GM13977 (cell line): Measurements from ENCODE around the gene SPON1.

Experiments used
- DNase-seq: peaks from one replicate; pipeline ENCODE4 v3.0.0; 2012; ENCODE audit warnings: low spot score
- CTCF ChIP-seq: IDR thresholded peaks from 2 replicates; pipeline ENCODE4 v1.5.1; 2012; ENCODE audit warnings: mild to moderate bottlenecking, control low read depth; ENCODE audit not compliant: insufficient read depth; ENCODE audit errors: extremely low read depth, missing control alignments
- in situ Hi-C: fragments of 300-500 bp; cut with MboI; formaldehyde crosslinking; loops from one replicate; pipeline ENCODE4 v1.12.0; 2022; ENCODE audit warnings: low sequenced_read_pairs, low pct_unique_long_range_greater_than_20kb, mixed read lengths, inconsistent platforms; ENCODE audit not compliant: unreplicated experiment

SPON1 gene

GRCh38 chr11:14012846-14013245, 50.3 kb downstream of the SPON1 start:
- in situ Hi-C loops: no loop called here
- no peak for DNase-seq
- no peak for TF ChIP-seq CTCF

- TF ChIP-seq CTCF: no peak
- in situ Hi-C loops: no loop called here
- DNase-seq: no peak
Measured at GRCh38 chr11:14015711-14016110, 53.2 kb downstream of the SPON1 start.

GRCh38 chr11:14018441-14018840, 55.9 kb downstream of the SPON1 start:
- no peak for DNase-seq
- in situ Hi-C loops: no loop called here
- TF ChIP-seq CTCF: no peak

- in situ Hi-C loops: no loop called here
- no peak for TF ChIP-seq CTCF
- no peak for DNase-seq
Measured at GRCh38 chr11:14021738-14022137, 59.2 kb downstream of the SPON1 start.

GRCh38 chr11:14022251-14022650, 59.7 kb downstream of the SPON1 start:
- no peak for DNase-seq
- TF ChIP-seq CTCF: no peak
- in situ Hi-C loops: no loop called here

GRCh38 chr11:14022821-14023220, 60.3 kb downstream of the SPON1 start:
- in situ Hi-C loops: no loop called here
- DNase-seq: no peak
- no peak for TF ChIP-seq CTCF

GRCh38 chr11:14026961-14027360, 64.4 kb downstream of the SPON1 start:
- no peak for TF ChIP-seq CTCF
- in situ Hi-C loops: no loop called here

More at GRCh38 chr11:14026961-14027360, 64.4 kb downstream of the SPON1 start:
- DNase-seq: no peak
